HG02642 (cell line): ENCODE measurements around the gene AGAP1.

Experiments used
- ATAC-seq: cut with Tn5 transposase; IDR thresholded peaks from one replicate; pipeline ENCODE4 v1.9.1; 2021; ENCODE audit warnings: mild to moderate bottlenecking; ENCODE audit not compliant: unreplicated experiment, poor library complexity

AGAP1 gene

GRCh38 chr2:235958931-235959410 lies 465.1 kb downstream of the AGAP1 start:
- ATAC-seq = no peak

GRCh38 chr2:235960011-235960715 lies 466.3 kb downstream of the AGAP1 start:
- no peak for ATAC-seq

GRCh38 chr2:235960716-235961640 lies 467.1 kb downstream of the AGAP1 start:
- no peak for ATAC-seq

GRCh38 chr2:235961711-235962110 lies 467.9 kb downstream of the AGAP1 start:
- no peak for ATAC-seq

- no peak for ATAC-seq
Measured at GRCh38 chr2:235963853-235964577, 470.2 kb downstream of the AGAP1 start.

GRCh38 chr2:235964787-235965390 lies 471.0 kb downstream of the AGAP1 start:
- ATAC-seq = no peak

- ATAC-seq = no peak
Measured at GRCh38 chr2:235966396-235966795, 472.6 kb downstream of the AGAP1 start.

- ATAC-seq = no peak
Measured at GRCh38 chr2:235966932-235967757, 473.3 kb downstream of the AGAP1 start.

GRCh38 chr2:235968155-235968554 lies 474.3 kb downstream of the AGAP1 start:
- ATAC-seq = no peak

GRCh38 chr2:235968616-235969324 lies 474.9 kb downstream of the AGAP1 start:
- ATAC-seq = no peak

- no peak for ATAC-seq
Measured at GRCh38 chr2:235970204-235971040, 476.6 kb downstream of the AGAP1 start.

GRCh38 chr2:235976516-235976915 lies 482.7 kb downstream of the AGAP1 start:
- no peak for ATAC-seq

GRCh38 chr2:235976956-235977355 lies 483.1 kb downstream of the AGAP1 start:
- ATAC-seq = no peak

GRCh38 chr2:235977445-235977844 lies 483.6 kb downstream of the AGAP1 start:
- no peak for ATAC-seq

GRCh38 chr2:235978022-235978421 lies 484.2 kb downstream of the AGAP1 start:
- ATAC-seq = no peak

GRCh38 chr2:235979037-235979436 lies 485.2 kb downstream of the AGAP1 start:
- no peak for ATAC-seq

- ATAC-seq = no peak
Measured at GRCh38 chr2:235979753-235980435, 486.1 kb downstream of the AGAP1 start.
